ENCODE data around the gene LSAMP.

GRCh38 chr3:116260491-116260890 is 184.8 kb downstream of the LSAMP start:
- TF ChIP-seq POLR2AphosphoS5 (IDR thresholded peaks at IDR 0.05; ENCODE audit: insufficient read depth, low read depth, low read length) (no peak), EZH2 (IDR thresholded peaks at IDR 0.05; ENCODE audit: borderline replicate concordance, low read depth, low read length, severe bottlenecking) (no peak), CTCF (IDR thresholded peaks at IDR 0.05; ENCODE audit: extremely low read depth in 1 of 2, insufficient read depth in 1 of 2, low read depth in 1 of 2, low read length in 2 of 2) (no peak), POLR2A (IDR thresholded peaks at IDR 0.05; ENCODE audit: low read depth, low read length) (no peak), MYC (IDR thresholded peaks at IDR 0.05; ENCODE audit: low read depth, low read length) (no peak), MAX (IDR thresholded peaks at IDR 0.05; ENCODE audit: insufficient read depth, insufficient read length) (no peak)
